Upper lobe of right lung (tissue), 1 donor: ENCODE measurements around the gene CLBA1. TPM values are rescaled to one million over a fixed set of nuclear protein-coding genes. Genes with fewer than 3 reads are reported as not detected.
"Not testable (repeated sequence)": the region's sequence is repeated elsewhere in the genome, so short reads cannot be mapped to it uniquely, and the experiment has no call there.

Experiments used
- ATAC-seq: fragments of 200-7000 bp; cut with Tn5 transposase; one replicate; pipeline ENCODE4 v1.9.1; 2020; ENCODE audit warnings: mild to moderate bottlenecking, moderate library complexity
- DNase-seq: peaks from one replicate; pipeline ENCODE4 v3.0.0-alpha.2; 2020
- H3K27ac ChIP-seq: fragments of 200-600 bp; one replicate; pipeline ENCODE4 v1.8.0; 2022
- H3K27me3 ChIP-seq: fragments of 200-600 bp; one replicate; pipeline ENCODE4 v1.8.0; 2022; ENCODE audit warnings: mild to moderate bottlenecking
- H3K36me3 ChIP-seq: fragments of 200-600 bp; one replicate; pipeline ENCODE4 v1.8.0; 2022
- H3K4me1 ChIP-seq: fragments of 200-600 bp; one replicate; pipeline ENCODE4 v1.8.0; 2022
- H3K4me3 ChIP-seq: fragments of 200-600 bp; one replicate; pipeline ENCODE4 v1.8.0; 2022; ENCODE audit warnings: mild to moderate bottlenecking
- H3K9me3 ChIP-seq: fragments of 200-600 bp; one replicate; pipeline ENCODE4 v1.8.0; 2022
- intact Hi-C: fragments of 100-400 bp; cut with DNase I; formaldehyde crosslinking; loops from one replicate; pipeline ENCODE4 v1.11.0; 2022
- total RNA-seq: library from RNA; stranded (reverse); fragmentation: NEBNext Ultra II Directional; extraction: Animal tissue kit (Norgen Biotek cat#: 25700); gene quantifications from one replicate; pipeline ENCODE4 v1.2.1, GENCODE V29; 2021
- TF ChIP-seq, protein P1 (sequence below): fragments of 200-600 bp; IDR thresholded peaks from one replicate; pipeline ENCODE4 v1.8.0; 2022; ENCODE audit warnings: antibody characterized with exemption
- donor health status: DM: no; HTN: yes; CAD: no; lungs with severe emphysema.

The CLBA1 gene
- total RNA-seq, 1 donor from 2014 or later, result 6.9 TPM

- H3K9me3 ChIP-seq, result no peaks in the 10 kb centered on the region
- no peak overlapping the region for H3K27ac ChIP-seq
- no peaks in the 10 kb centered on the region for H3K27me3 ChIP-seq
- H3K4me1 ChIP-seq, result no peaks in the 10 kb centered on the region
- TF ChIP-seq, protein P1, sequence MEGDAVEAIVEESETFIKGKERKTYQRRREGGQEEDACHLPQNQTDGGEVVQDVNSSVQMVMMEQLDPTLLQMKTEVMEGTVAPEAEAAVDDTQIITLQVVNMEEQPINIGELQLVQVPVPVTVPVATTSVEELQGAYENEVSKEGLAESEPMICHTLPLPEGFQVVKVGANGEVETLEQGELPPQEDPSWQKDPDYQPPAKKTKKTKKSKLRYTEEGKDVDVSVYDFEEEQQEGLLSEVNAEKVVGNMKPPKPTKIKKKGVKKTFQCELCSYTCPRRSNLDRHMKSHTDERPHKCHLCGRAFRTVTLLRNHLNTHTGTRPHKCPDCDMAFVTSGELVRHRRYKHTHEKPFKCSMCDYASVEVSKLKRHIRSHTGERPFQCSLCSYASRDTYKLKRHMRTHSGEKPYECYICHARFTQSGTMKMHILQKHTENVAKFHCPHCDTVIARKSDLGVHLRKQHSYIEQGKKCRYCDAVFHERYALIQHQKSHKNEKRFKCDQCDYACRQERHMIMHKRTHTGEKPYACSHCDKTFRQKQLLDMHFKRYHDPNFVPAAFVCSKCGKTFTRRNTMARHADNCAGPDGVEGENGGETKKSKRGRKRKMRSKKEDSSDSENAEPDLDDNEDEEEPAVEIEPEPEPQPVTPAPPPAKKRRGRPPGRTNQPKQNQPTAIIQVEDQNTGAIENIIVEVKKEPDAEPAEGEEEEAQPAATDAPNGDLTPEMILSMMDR, result no peak
- H3K36me3 ChIP-seq, result no peaks in the 10 kb centered on the region
- intact Hi-C loops, result no loop called here
- ATAC-seq (no peak), DNase-seq (no peak)
- no peak overlapping the region for H3K4me3 ChIP-seq
Observed at GRCh38 chr14:104948736-104949031, 36.9 kb upstream of the CLBA1 start.

DNA sequence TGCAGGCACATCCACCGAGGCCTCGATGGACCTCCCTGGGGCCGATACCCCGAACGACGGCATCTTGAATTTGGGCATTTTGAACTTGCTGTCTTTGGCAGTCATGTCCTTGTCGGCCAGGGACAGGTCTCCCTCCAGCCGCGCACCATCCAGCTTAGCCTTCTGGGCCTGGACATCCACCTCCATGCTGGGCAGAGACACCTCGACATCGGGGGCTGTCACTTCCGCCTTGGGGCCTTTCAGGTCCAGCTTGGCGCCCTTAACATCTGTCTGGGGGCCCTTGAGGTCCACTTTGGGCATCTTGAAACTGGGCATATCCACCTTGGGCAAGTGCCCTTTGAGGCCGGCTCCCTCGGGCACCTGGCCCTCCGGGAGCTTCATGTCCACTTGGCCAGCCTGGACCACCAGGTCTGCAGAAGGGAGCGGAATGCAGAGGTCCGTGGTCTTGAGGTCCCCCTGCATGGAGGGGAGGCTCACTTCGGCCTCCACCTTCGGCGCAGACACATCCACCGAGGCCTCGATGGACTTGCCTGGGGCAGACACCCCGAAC lies 36.1 kb upstream of the CLBA1 start:
- H3K4me3 ChIP-seq, H3K27me3 ChIP-seq, H3K9me3 ChIP-seq, DNase-seq, intact Hi-C loops, ATAC-seq, H3K4me1 ChIP-seq, H3K27ac ChIP-seq, H3K36me3 ChIP-seq: not testable (repeated sequence)

GRCh38 chr14:104950021-104950420 lies 35.6 kb upstream of the CLBA1 start:
- Histone ChIP-seq H3K27me3 (no peaks in the 10 kb centered on the region), H3K27ac (no peak overlapping the region), H3K9me3 (no peaks in the 10 kb centered on the region), H3K4me3 (no peak overlapping the region), H3K36me3 (no peaks in the 10 kb centered on the region), H3K4me1 (no peaks in the 10 kb centered on the region)
- TF ChIP-seq, protein P1, result no peak
- no peak for ATAC-seq
- no peak for DNase-seq
- intact Hi-C loops, result no loop called here

DNA sequence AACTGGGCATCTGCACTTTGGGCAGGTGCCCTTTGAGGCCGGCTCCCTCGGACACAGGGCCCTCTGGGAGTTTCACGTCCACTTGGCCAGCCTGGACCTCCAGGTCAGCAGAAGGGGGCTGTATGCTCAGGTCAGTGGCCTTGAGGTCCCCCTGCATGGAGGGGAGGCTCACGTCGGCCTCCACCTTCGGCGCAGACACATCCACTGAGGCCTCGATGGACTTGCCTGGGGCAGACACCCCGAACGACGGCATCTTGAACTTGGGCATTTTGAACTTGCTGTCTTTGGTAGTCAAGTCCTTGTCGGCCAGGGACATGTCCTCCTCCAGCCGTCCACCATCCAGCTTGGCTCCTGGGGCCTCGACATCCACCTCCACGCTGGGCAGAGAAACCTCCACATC lies 34.9 kb upstream of the CLBA1 start:
- H3K9me3 ChIP-seq, H3K27ac ChIP-seq, H3K4me3 ChIP-seq, H3K27me3 ChIP-seq, H3K4me1 ChIP-seq, ATAC-seq, intact Hi-C loops, DNase-seq, H3K36me3 ChIP-seq: not testable (repeated sequence)

DNA sequence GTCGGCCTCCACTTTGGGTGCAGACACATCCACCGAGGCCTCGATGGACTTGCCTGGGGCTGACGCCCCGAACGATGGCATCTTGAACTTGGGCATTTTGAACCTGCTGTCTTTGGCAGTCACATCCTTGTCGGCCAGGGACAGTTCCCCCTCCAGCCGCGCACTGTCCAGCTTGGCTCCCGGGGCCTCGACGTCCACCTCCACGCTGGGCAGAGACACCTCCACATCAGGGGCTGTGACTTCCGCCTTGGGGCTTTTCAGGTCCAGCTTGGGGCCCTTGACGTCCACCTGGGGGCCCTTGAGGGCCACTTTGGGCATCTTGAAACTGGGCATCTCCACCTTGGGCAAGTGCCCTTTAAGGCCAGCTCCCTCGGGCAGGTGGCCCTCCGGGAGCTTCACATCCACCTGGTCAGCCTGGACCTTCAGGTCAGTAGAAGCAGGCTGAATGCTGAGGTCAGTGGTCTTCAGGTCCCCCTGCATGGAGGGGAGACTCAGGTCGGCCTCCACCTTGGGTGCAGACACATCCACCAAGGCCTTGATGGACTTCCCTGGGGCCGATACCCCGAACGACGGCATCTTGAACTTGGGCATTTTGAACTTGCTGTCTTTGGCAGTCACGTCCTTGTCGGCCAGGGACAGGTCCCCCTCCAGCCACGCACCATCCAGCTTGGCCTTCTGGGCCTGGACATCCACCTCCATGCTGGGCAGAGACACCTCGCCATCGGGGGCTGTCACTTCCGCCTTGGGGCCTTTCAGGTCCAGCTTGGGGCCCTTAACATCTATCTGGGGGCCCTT lies 33.5 kb upstream of the CLBA1 start:
- DNase-seq, H3K36me3 ChIP-seq, intact Hi-C loops: not testable (repeated sequence)

DNA sequence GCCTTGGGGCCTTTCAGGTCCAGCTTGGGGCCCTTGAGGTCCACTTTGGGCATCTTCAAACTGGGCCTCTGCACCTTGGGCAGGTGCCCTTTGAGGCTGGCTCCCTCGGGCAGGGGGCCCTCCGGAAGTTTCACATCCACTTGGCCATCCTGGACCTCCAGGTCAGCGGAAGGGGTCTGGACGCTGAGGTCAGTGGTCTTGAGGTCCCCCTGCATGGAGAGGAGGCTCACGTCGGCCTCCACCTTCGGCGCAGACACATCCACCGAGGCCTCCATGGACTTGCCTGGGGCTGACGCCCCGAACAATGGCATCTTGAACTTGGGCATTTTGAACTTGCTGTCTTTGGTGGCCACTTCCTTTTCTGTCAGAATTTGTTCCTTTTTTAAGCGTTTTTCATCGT lies 32.5 kb upstream of the CLBA1 start:
- intact Hi-C loops, result no loop called here
- Histone ChIP-seq H3K4me3 (no peak overlapping the region), H3K36me3 (no peaks in the 10 kb centered on the region), H3K27me3 (no peaks in the 10 kb centered on the region), H3K9me3 (no peaks in the 10 kb centered on the region), H3K4me1 (no peaks in the 10 kb centered on the region), H3K27ac (no peak overlapping the region)
- ATAC-seq (no peak), DNase-seq (no peak)
- TF ChIP-seq, protein P1, result no peak

More for the DNA sequence above, 33.5 kb upstream of the CLBA1 start:
- not testable (repeated sequence) for H3K27me3 ChIP-seq, H3K9me3 ChIP-seq, H3K27ac ChIP-seq, ATAC-seq, H3K4me3 ChIP-seq, H3K4me1 ChIP-seq

DNA sequence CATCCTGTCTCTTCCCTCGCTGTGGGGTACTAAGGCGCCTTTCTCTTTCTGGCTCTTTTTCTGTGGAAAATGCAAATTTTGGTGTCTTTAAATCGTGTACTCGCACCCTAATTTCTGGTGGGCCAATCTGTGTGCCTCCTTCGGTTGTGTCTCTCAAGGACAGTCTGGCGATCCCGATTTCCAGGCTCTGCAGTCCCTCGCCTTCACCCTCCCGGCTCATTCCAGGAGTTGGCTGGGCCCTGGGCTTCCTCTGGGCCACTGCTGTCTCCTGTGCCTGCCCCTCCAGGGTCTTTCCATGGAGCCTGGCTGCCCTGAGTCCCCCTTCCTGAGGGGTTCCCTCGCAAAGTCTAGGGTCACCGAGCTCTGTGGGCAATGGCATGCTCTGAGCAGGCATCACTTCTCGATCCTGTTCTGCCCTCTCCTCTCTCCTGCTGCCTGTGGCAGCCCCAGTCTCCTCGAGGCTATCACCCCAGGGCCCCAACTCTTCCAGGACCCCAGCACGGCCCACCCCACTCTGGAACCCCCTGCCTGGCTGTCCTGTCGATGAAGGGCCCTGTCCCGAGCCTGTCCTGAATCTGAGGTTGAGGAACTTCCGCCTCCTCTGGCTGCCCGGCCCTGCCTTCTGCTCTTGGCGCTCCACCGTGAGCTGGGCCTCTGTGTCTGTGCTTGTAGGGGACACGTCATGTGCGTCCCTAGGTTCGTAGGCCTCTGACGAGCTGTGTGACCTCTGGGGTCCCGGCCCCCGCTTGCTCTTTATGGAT lies 31.5 kb upstream of the CLBA1 start:
- H3K4me3 ChIP-seq, result no peak overlapping the region
- TF ChIP-seq, protein P1, result no peak
- intact Hi-C loops, result no loop called here
- H3K9me3 ChIP-seq, result no peaks in the 10 kb centered on the region
- no peak overlapping the region for H3K27ac ChIP-seq
- H3K27me3 ChIP-seq, result no peaks in the 10 kb centered on the region
- H3K36me3 ChIP-seq, result no peaks in the 10 kb centered on the region
- ATAC-seq, result peak; percentile 29
- DNase-seq, result no peak
- no peaks in the 10 kb centered on the region for H3K4me1 ChIP-seq
